ENCODE results near the gene CEPT1.

DNA sequence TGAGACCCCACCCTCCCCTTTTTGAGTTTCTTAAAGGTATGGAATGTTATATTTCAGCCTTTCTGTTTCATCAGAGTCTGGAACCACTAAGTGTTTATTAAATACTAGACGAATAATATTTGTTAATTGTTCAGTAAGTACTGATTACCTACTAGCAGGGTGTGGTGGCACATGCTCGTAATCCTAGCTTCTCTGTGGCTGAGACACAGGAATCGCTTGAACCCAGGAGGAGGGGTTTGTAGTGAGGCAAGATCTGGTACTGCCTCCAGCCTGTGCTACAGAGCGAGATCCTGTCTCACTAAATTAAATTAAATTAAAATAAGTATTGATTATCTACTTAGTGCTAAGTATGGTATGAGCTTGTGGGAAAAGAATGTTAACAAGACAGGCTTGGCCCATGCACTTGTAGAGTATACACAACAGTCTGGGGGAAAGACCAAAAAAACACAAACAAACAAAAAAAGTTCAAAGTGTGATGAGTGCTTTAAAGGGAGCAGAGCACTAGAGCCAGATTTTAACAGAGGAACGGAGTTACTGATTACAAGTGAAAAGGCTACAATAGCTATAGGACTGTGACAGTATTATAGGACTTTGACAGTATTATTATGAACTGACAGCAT lies 2.4 kb downstream of the CEPT1 start:
- TF ChIP-seq, protein P1, sequence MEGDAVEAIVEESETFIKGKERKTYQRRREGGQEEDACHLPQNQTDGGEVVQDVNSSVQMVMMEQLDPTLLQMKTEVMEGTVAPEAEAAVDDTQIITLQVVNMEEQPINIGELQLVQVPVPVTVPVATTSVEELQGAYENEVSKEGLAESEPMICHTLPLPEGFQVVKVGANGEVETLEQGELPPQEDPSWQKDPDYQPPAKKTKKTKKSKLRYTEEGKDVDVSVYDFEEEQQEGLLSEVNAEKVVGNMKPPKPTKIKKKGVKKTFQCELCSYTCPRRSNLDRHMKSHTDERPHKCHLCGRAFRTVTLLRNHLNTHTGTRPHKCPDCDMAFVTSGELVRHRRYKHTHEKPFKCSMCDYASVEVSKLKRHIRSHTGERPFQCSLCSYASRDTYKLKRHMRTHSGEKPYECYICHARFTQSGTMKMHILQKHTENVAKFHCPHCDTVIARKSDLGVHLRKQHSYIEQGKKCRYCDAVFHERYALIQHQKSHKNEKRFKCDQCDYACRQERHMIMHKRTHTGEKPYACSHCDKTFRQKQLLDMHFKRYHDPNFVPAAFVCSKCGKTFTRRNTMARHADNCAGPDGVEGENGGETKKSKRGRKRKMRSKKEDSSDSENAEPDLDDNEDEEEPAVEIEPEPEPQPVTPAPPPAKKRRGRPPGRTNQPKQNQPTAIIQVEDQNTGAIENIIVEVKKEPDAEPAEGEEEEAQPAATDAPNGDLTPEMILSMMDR (IDR thresholded peaks at IDR 0.05; ENCODE audit: poor library complexity): no peak
- TF ChIP-seq EZH2 (IDR thresholded peaks at IDR 0.05; ENCODE audit: borderline replicate concordance): no peak

All from hepatocyte (in vitro differentiated cells).